GM23248 (cell line): Measurements from ENCODE around the gene GLYATL1B. TPM values are rescaled to one million over a fixed set of nuclear protein-coding genes. Genes with fewer than 3 reads are reported as not detected.
"Not testable (repeated sequence)": the region's sequence is repeated elsewhere in the genome, so short reads cannot be mapped to it uniquely, and the experiment has no call there.

Experiments used
- DNase-seq: peaks from one replicate; pipeline ENCODE4 v3.0.0-alpha.2; 2015
- H2AFZ ChIP-seq: fragments of 200-600 bp; sonication (generic); 2 replicates; pipeline ENCODE4 v1.6.1; 2016; ENCODE audit warnings: antibody characterized with exemption
- H3F3A ChIP-seq: fragments of 200-600 bp; sonication (generic); 2 replicates; pipeline ENCODE4 v1.6.1; 2016; ENCODE audit warnings: mild to moderate bottlenecking, antibody characterized with exemption, mixed run types; ENCODE audit not compliant: insufficient read depth
- H3K27ac ChIP-seq: fragments of 200-600 bp; sonication (generic); 2 replicates; pipeline ENCODE4 v1.5.1; 2016; ENCODE audit warnings: mild to moderate bottlenecking
- H3K27me3 ChIP-seq: fragments of 200-600 bp; sonication (generic); replicated peaks from 2 replicates; pipeline ENCODE4 v1.6.1; 2016; ENCODE audit warnings: mild to moderate bottlenecking; ENCODE audit not compliant: insufficient read depth
- H3K36me3 ChIP-seq: fragments of 200-600 bp; sonication (generic); 2 replicates; pipeline ENCODE4 v1.6.1; 2016; ENCODE audit warnings: low read depth, mild to moderate bottlenecking
- H3K4me1 ChIP-seq: fragments of 200-600 bp; sonication (generic); 2 replicates; pipeline ENCODE4 v1.6.1; 2016; ENCODE audit warnings: mild to moderate bottlenecking; ENCODE audit not compliant: insufficient read depth
- H3K4me2 ChIP-seq: fragments of 200-600 bp; sonication (generic); one replicate; pipeline ENCODE4 v1.6.1; 2016; ENCODE audit warnings: mild to moderate bottlenecking; ENCODE audit not compliant: unreplicated experiment
- H3K4me3 ChIP-seq: fragments of 200-600 bp; sonication (generic); 2 replicates; pipeline ENCODE4 v1.5.1; 2016; ENCODE audit warnings: mild to moderate bottlenecking
- H3K79me2 ChIP-seq: fragments of 200-600 bp; sonication (generic); 2 replicates; pipeline ENCODE4 v1.6.1; 2016; ENCODE audit warnings: mild to moderate bottlenecking; ENCODE audit not compliant: insufficient read depth
- H3K9ac ChIP-seq: fragments of 200-600 bp; sonication (generic); 2 replicates; pipeline ENCODE4 v1.6.1; 2016; ENCODE audit warnings: mild to moderate bottlenecking
- H3K9me2 ChIP-seq: fragments of 200-600 bp; sonication (generic); 2 replicates; pipeline ENCODE4 v1.6.1; 2016; ENCODE audit warnings: mixed run types, mild to moderate bottlenecking, moderate library complexity; ENCODE audit not compliant: insufficient read depth
- H3K9me3 ChIP-seq: fragments of 200-600 bp; sonication (generic); one replicate; pipeline ENCODE4 v1.6.1; 2017; ENCODE audit warnings: low read depth
- H4K20me1 ChIP-seq: fragments of 200-600 bp; sonication (generic); 2 replicates; pipeline ENCODE4 v1.6.0; 2016; ENCODE audit not compliant: insufficient read depth
- EZH2 ChIP-seq: fragments of 200-600 bp; sonication (generic); IDR thresholded peaks from 2 replicates; pipeline ENCODE4 v1.6.1; 2018; ENCODE audit warnings: antibody characterized with exemption, mild to moderate bottlenecking; ENCODE audit not compliant: insufficient read depth, poor library complexity, severe bottlenecking
- EZH2phosphoT487 ChIP-seq: fragments of 200-600 bp; sonication (generic); IDR thresholded peaks from 2 replicates; pipeline ENCODE4 v1.6.1; 2018; ENCODE audit warnings: antibody characterized with exemption, moderate library complexity, mild to moderate bottlenecking, low read depth; ENCODE audit not compliant: insufficient read depth
- WGBS, 2 experiments: methylation state at CpG; one replicate each; pipeline ENCODE4 v1.1.6; 2015 to 2017; ENCODE audit warnings: low lambda C conversion rate in 2 of 2, low coverage in 1 of 2; ENCODE audit errors: missing lambda C conversion rate in 2 of 2; 5-methylcytosine and 5-hydroxymethylcytosine counted together
- in situ Hi-C: fragments of 300-500 bp; cut with MboI; formaldehyde crosslinking; loops from 2 replicates; pipeline ENCODE4 v1.15.0; 2020
- polyA plus RNA-seq: library from polyadenylated mRNA; unstranded; fragments of >200 nt; fragmentation: Nextera tagmentation; extraction: Ambion mirVana; gene quantifications from 2 replicates; pipeline ENCODE4 v1.2.1, GENCODE V29; 2016
- total RNA-seq: library from RNA; depleted of rRNA; stranded (reverse); fragments of >200 nt; shearing (Covaris generic); gene quantifications from 2 replicates; pipeline ENCODE4 v1.2.3, GENCODE V29; 2014

GLYATL1B gene
- total and polyA plus RNA-seq, 2 experiments from 2014 or later, result not detected

DNA sequence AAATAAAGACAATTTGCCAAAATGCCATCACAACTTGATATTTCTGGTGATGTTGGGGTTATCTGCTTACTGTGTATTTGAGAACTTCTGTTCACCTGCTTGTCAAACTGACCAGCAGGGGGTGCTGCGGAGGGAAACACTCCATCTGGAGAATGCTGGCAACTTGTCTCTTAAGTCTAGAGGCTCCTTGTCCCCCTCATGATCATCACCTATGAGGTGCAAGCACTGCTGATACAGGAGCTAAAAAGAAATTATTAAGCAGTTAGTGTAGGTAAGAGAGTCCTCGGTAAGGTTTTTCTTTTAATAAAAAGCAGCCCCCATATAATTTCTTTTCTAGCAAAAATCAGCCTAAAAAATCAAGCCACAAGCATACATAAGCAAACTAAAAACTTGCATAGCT, 32.7 kb upstream of the GLYATL1B start:
- H3K4me2 ChIP-seq, result no peak overlapping the region
- no peak overlapping the region for H3K27ac ChIP-seq
- H3K4me3 ChIP-seq, result no peak overlapping the region
- no peak overlapping the region for H3K9ac ChIP-seq
- H3K27me3 ChIP-seq, result peaks cover 33% of the 10 kb centered on the region
- no peaks in the 10 kb centered on the region for H3K9me2 ChIP-seq
- H3K4me1 ChIP-seq, result no peaks in the 10 kb centered on the region
- 18 to 26% methylated on average over 2 of the region's 2 CpGs for WGBS, 2 experiments
- no peaks in the 10 kb centered on the region for H3K9me3 ChIP-seq
- no peak for TF ChIP-seq EZH2
- no peak for TF ChIP-seq EZH2phosphoT487
- in situ Hi-C loops, result no loop called here
- no peaks in the 10 kb centered on the region for H3K79me2 ChIP-seq
- no peaks in the 10 kb centered on the region for H4K20me1 ChIP-seq
- H3K36me3 ChIP-seq, result no peaks in the 10 kb centered on the region
- DNase-seq, result peak; percentile 61
- no peak overlapping the region for H2AFZ ChIP-seq
- no peaks in the 10 kb centered on the region for H3F3A ChIP-seq

GRCh38 chr11:59058120-59059033, 27.7 kb upstream of the GLYATL1B start:
- H3F3A ChIP-seq, H3K4me1 ChIP-seq, H3K9me3 ChIP-seq, H3K9ac ChIP-seq, H3K27ac ChIP-seq, H3K79me2 ChIP-seq, H3K9me2 ChIP-seq, H3K36me3 ChIP-seq, H4K20me1 ChIP-seq, in situ Hi-C loops: not testable (repeated sequence)
- Histone ChIP-seq H3K27me3 (peaks cover 42% of the 10 kb centered on the region), H3K4me2 (peak overlapping the region; percentile 29), H2AFZ (peak overlapping the region; percentile 50), H3K4me3 (peak overlapping the region; percentile 56)
- DNase-seq, result peak; percentile 73
- WGBS, 2 experiments, result 7% methylated on average over 27 of the region's 27 CpGs

DNA sequence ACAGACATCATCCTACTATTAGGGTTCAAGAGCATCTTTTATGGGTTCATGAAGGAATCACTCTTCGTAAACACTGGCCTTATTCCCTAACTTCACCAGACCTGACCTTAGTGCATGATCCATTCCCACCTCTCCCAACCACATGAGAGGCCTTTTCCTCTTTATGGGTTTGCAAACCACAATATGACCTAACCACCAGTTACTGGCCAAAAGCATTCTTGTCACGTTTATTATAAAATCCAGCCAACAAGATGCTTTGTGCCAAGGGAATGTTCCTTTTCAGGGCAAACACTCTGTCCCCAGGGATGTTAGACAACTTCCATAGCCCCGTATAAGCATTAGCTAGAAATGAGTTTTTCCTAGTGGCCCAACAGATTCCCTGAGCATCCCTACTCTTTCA, 26.0 kb upstream of the GLYATL1B start:
- H2AFZ ChIP-seq, H3K79me2 ChIP-seq, H3K9me3 ChIP-seq, H3K9me2 ChIP-seq, H3F3A ChIP-seq, H4K20me1 ChIP-seq, H3K4me3 ChIP-seq, H3K4me1 ChIP-seq, H3K4me2 ChIP-seq, DNase-seq, H3K27ac ChIP-seq, H3K36me3 ChIP-seq, H3K9ac ChIP-seq, in situ Hi-C loops: not testable (repeated sequence)
- 23 to 27% methylated on average over 3 of the region's 3 CpGs for WGBS, 2 experiments
- peaks cover 51% of the 10 kb centered on the region for H3K27me3 ChIP-seq

- Histone ChIP-seq H3K4me2 (no peak overlapping the region), H3K4me3 (no peak overlapping the region), H2AFZ (no peak overlapping the region), H3K27me3 (peaks cover 48% of the 10 kb centered on the region), H3K9me3 (no peaks in the 10 kb centered on the region), H3K36me3 (no peaks in the 10 kb centered on the region), H4K20me1 (no peaks in the 10 kb centered on the region), H3K27ac (no peak overlapping the region), H3K79me2 (no peaks in the 10 kb centered on the region), H3F3A (no peaks in the 10 kb centered on the region), H3K9ac (no peak overlapping the region), H3K9me2 (no peaks in the 10 kb centered on the region), H3K4me1 (no peaks in the 10 kb centered on the region)
- 40 to 44% methylated on average over 52 to 56 of the region's 56 CpGs for WGBS, 2 experiments
- no peak for TF ChIP-seq EZH2phosphoT487
- no peak for TF ChIP-seq EZH2
- in situ Hi-C loops, result no loop called here
- DNase-seq, result no peak
These were observed 23.2 kb upstream of the GLYATL1B start for GRCh38 chr11:59062602-59063529.

DNA sequence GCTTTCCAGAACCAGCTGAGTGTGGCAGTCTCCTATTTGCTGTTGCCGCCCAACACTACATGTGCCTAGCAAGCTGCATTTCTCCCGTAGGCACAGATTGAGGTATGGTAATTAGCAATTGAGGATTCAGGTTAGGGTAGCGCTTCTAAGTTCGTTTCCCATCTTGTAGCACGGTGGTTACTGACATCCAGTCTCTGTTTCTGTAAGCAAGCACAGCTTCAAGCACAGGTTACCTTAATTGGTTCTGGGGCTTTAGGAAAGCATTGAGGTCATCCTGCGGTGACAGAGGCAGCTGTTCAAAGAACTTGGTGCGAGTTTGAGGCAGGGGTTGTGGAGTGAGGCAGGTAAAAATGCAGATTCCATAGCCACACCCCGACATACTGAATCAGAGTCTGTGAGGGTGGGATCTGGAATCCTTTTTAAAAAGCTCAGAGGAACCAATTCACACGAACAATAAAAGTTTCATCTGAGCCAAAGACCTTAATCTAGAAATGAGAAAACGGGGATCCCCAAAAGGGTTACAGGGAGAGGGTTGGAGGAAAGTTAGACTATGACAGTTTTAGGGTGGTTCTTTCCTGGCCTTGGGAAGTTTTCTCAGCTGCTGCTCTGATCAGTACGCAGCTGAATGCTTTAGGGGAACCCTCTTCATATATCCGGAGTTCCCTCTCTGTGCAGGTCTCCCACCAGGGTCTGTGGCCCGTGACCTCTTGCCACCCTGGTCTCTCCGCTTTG, 21.9 kb upstream of the GLYATL1B start:
- H3K79me2 ChIP-seq, H3K4me2 ChIP-seq, H3F3A ChIP-seq, H3K9me2 ChIP-seq, DNase-seq, H4K20me1 ChIP-seq, H3K36me3 ChIP-seq, H3K27ac ChIP-seq, H3K9me3 ChIP-seq, in situ Hi-C loops, H2AFZ ChIP-seq, H3K4me1 ChIP-seq, H3K4me3 ChIP-seq, H3K9ac ChIP-seq: not testable (repeated sequence)
- 35 to 39% methylated on average over 14 of the region's 14 CpGs for WGBS, 2 experiments
- peaks cover 51% of the 10 kb centered on the region for H3K27me3 ChIP-seq
